ENCODE measurements around the gene TNFRSF4. TPM values are rescaled to one million over a fixed set of nuclear protein-coding genes. Genes with fewer than 3 reads are reported as not detected.

The TNFRSF4 gene
- total RNA-seq, 2 experiments from 2014 or later = 1.1 TPM; not detected in 1

GRCh38 chr1:1215080-1215676 is 1.2 kb upstream of the TNFRSF4 start:
- intact Hi-C loops (cut with micrococcal nuclease; ENCODE audit: unreplicated experiment) = no loop called here
- H4K20me1 ChIP-seq (ENCODE audit: insufficient read depth, low read length) = no peaks in the 10 kb centered on the region
- no peaks in the 10 kb centered on the region for H3K4me1 ChIP-seq (ENCODE audit: insufficient read depth, low read length, poor library complexity, severe bottlenecking)
- no peak for DNase-seq (ENCODE audit: low spot score)
- ChIA-PET CTCF (ENCODE audit: unreplicated experiment) (no interaction called here), POLR2A (no interaction called here)
- no TSS peak for BruUV-seq (replicated peaks)
- no peak overlapping the region for H3K4me3 ChIP-seq (ENCODE audit: low read depth, low read length, poor library complexity, severe bottlenecking)
- no peaks in the 10 kb centered on the region for H3K79me2 ChIP-seq (ENCODE audit: insufficient read depth, low read depth, low read length)
- H3K27ac ChIP-seq (ENCODE audit: low read depth, low read length, poor library complexity, severe bottlenecking) = no peak overlapping the region
- no peaks in the 10 kb centered on the region for H3K9me3 ChIP-seq (ENCODE audit: low read length)
- no peak overlapping the region for H2AFZ ChIP-seq (ENCODE audit: low read length)
- H3K36me3 ChIP-seq (ENCODE audit: insufficient read depth, low read length) = peaks cover 28% of the 10 kb centered on the region
- H3K4me2 ChIP-seq (ENCODE audit: low read length) = no peak overlapping the region
- no peak for TF ChIP-seq EZH2phosphoT487 (IDR thresholded peaks at IDR 0.05; ENCODE audit: borderline replicate concordance, low read depth, low read length)
- no peak for TF ChIP-seq CTCF (conservative IDR thresholded peaks at IDR 0.05; ENCODE audit: low read length)
- no peaks in the 10 kb centered on the region for H3K9me2 ChIP-seq (ENCODE audit: insufficient read depth, low read length)

GRCh38 chr1:1212780-1213344 is 1.1 kb downstream of the TNFRSF4 start:
- H3K27ac ChIP-seq (ENCODE audit: low read depth, low read length, poor library complexity, severe bottlenecking) = no peak overlapping the region

More at GRCh38 chr1:1212780-1213344, 1.1 kb downstream of the TNFRSF4 start:
- no peaks in the 10 kb centered on the region for H4K20me1 ChIP-seq (ENCODE audit: insufficient read depth, low read length)
- no peak overlapping the region for H2AFZ ChIP-seq (ENCODE audit: low read length)
- POLR2A ChIA-PET = no interaction called here
- no peaks in the 10 kb centered on the region for H3K9me3 ChIP-seq (ENCODE audit: low read length)
- CTCF ChIA-PET (ENCODE audit: unreplicated experiment) = interaction anchor here (0.6 kb wide), 1 partner anchor 165 kb away, joined by 3 read pairs; no protein-coding TSS in a partner anchor
- DNase-seq (ENCODE audit: low spot score) = no peak
- no peaks in the 10 kb centered on the region for H3K9me2 ChIP-seq (ENCODE audit: insufficient read depth, low read length)
- H3K36me3 ChIP-seq (ENCODE audit: insufficient read depth, low read length) = peaks cover 16% of the 10 kb centered on the region
- TF ChIP-seq CTCF (conservative IDR thresholded peaks at IDR 0.05; ENCODE audit: low read length) (no peak), EZH2phosphoT487 (IDR thresholded peaks at IDR 0.05; ENCODE audit: borderline replicate concordance, low read depth, low read length) (no peak)
- H3K4me3 ChIP-seq (ENCODE audit: low read depth, low read length, poor library complexity, severe bottlenecking) = no peak overlapping the region
- no peak overlapping the region for H3K4me2 ChIP-seq (ENCODE audit: low read length)
- no peaks in the 10 kb centered on the region for H3K4me1 ChIP-seq (ENCODE audit: insufficient read depth, low read length, poor library complexity, severe bottlenecking)
- no peaks in the 10 kb centered on the region for H3K79me2 ChIP-seq (ENCODE audit: insufficient read depth, low read depth, low read length)
- no TSS peak for BruUV-seq (replicated peaks)
- intact Hi-C loops (cut with micrococcal nuclease; ENCODE audit: unreplicated experiment) = loop anchor here (2.0 kb wide), 1 partner anchor 90 kb away; no protein-coding TSS in a partner anchor

Data from OCI-LY7 (cell line).